HG03196 (cell line): Measurements from ENCODE around the gene RXRA.

Experiments
- ATAC-seq: cut with Tn5 transposase; IDR thresholded peaks from one replicate; pipeline ENCODE4 v1.9.1; 2021; ENCODE audit not compliant: unreplicated experiment

The RXRA gene

GRCh38 chr9:134460206-134460605 lies 134.0 kb downstream of the RXRA start:
- no peak for ATAC-seq

DNA sequence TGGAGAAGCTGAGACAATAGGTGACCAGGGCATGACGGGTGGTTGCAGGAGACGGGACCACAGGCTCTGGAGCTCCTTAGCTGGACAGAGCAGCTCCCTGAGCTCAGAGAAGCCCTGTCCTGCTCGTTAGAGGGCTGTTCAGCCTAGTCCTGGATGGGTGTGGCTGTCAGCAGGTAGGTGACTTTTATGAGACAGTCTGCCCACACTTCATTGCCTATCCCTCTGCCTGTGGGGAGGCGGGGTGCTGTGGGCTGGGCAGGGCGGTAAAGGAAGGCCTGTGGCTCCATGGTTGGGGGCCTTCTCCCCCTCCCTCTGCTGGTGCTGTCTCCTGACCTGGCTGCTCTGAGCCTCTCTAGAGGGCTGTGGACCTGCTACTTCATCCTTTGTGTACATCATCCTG lies 134.6 kb downstream of the RXRA start:
- ATAC-seq = no peak

DNA sequence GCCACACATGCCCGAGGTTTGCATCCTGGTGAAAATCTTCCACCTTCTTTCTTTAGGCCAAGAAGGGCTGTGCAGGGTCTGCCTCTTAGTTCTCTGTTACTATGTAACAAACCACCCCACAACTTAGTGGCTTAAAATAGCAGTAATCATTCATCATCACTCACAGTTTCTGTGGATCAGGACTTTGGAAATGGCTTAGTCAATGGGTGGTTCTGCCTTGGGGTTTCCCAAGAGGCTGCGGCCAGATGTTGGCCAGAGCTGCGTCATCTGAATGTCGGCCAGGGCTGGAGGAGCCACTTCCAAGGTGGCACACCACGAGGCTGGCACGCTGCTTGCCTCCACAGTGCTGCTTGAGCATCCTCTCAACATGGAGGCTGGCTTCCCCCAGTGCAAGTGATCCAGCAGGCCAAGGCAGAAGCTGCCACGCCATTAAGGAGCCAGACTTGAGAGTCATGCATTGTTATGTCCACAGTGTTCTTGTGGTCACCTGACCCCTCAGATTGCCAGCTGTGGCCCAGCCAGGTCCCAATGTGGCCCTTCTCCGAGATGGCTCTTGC lies 135.2 kb downstream of the RXRA start:
- ATAC-seq = no peak

GRCh38 chr9:134462318-134462717 lies 136.1 kb downstream of the RXRA start:
- ATAC-seq = no peak

DNA sequence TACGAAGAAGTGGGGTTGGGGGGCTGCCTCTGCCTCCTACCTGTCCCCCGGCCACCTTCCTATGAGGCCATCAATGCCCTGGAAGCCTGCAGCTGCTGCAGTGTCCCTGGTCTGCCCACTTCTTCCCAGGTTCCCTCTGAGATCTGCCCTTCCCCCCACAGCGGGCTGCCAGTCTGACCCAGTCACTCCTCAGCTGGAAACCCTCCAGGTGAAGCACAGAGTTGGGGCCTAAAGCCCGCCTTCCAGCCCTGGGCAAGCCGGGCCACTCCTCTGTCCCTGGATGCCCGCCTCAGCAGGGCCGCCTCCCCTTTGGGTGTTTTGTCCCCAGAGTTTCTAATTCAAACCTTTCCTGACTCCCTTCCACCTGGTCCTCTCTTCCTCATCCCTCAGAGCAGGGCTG lies 137.0 kb downstream of the RXRA start:
- ATAC-seq = no peak

GRCh38 chr9:134466869-134467616 lies 140.8 kb downstream of the RXRA start:
- no peak for ATAC-seq

GRCh38 chr9:134468358-134468757 lies 142.1 kb downstream of the RXRA start:
- ATAC-seq = no peak

GRCh38 chr9:134469041-134469875 lies 143.0 kb downstream of the RXRA start:
- no peak for ATAC-seq

GRCh38 chr9:134472256-134472655 lies 146.0 kb downstream of the RXRA start:
- ATAC-seq = no peak

- no peak for ATAC-seq
Measured at GRCh38 chr9:134473141-134474054, 147.1 kb downstream of the RXRA start.

DNA sequence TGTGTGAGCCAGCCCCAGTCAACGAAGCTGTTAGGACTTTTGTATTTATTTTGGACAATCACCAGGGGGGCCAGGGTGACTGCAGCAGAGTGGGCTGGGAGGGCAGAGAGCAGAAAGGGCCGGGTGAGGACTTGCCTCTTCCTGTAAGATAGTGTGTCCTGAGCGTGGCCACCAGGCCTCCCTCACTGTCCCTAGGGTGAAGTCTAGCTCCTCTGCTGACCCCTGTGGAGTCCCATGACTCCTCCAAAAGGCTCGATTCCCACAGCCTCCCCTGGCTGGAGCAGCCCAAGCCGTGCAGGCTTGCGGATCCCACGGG lies 147.8 kb downstream of the RXRA start:
- ATAC-seq = no peak

DNA sequence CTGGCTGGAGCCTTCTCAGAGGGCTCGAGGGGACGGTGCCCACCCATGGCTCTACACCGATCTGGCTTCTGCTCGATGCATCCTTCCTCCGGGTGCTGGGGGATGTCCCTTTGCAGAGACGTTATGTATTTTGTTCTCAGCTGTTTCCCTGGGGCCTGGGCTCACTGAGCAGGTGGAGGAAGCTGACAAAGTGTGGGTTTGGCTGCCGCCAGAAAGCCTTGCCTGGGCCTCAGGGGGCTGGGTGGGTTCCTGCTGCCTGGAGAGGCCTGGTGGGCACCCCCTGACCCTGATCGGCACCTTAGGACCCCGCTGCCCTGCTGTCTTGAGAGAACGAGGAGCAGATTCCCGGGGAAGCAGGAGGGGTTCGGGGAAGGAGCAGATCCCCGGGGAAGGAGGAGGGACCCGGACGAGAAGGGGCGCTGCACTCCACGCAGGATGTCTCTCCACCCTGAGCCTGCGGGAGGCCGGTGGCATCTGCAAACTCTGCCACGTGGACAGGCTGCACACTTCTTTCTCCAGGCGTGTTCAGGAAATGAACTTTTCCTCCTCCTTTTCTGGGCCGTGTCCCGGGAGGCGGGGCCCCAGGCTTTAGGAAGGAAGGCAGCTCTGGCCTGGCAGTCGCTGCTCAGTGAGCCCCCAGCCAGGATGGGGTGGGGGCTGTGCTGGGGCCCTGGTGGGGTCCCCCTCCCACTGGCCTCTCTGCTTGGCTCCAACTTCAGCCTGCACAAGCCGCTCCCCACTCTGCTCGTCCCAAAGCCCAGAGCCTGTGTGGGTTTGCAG lies 148.9 kb downstream of the RXRA start:
- ATAC-seq = no peak

DNA sequence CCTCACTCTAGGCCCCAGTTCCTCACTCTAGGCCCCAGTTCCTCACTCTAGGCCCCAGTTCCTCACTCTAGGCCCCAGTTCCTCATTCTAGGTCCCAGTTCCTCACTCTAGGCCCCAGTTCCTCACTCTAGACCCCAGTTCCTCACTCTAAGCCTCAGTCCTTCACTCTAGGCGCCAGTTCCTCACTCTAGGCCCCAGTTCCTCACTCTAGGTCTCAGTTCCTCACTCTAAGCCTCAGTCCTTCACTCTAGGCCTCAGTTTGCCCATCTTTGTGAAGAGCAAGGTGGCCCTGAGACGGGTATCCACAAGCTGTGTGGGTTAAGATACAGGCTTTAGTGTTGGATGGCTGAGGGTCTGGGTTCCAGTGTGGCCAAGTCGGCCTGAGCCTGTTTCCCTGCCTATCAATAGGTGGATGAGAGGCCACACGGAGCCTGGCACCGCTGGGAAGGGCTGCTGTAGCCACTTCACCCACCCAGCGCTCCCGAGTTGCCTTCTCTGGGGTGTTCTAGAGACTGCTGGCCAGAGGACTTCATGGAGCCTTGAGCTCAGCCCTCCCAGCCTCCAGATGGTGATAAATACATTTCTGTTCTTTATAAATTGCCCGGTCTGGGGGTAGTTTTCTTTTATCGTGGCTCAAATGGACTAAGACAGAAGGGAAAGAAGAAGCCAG lies 150.2 kb downstream of the RXRA start:
- ATAC-seq = no peak

GRCh38 chr9:134476942-134477335 lies 150.7 kb downstream of the RXRA start:
- ATAC-seq = no peak

DNA sequence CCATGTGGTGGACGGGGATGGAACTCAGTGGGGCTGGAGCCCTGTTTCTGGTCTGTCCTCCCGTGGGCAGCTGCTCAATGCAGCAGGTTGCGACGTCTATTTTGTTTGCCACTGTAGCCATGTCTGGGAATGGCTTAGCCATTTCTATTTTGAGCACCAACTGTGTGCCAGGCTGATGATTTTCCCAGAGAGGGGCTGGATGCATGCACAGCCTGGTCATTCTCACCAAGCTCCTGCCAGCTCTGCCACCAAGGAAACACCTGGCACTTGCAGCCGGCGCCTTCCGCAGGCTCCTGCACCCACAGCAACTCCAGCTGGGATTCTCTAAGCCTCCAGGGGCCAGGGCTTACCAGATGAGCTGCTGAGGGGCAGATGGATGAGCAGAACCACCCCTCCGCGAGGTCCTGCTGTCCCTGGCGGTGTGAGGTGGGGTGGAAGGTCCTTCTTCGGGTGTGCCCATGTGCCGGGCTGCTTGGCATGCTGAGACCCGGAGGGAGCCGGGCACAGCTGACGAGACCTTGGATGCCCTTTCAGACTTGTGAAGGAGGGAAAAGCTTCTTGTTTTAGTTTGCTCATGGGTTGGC lies 151.2 kb downstream of the RXRA start:
- ATAC-seq = no peak

GRCh38 chr9:134477927-134478326 lies 151.7 kb downstream of the RXRA start:
- ATAC-seq = no peak

DNA sequence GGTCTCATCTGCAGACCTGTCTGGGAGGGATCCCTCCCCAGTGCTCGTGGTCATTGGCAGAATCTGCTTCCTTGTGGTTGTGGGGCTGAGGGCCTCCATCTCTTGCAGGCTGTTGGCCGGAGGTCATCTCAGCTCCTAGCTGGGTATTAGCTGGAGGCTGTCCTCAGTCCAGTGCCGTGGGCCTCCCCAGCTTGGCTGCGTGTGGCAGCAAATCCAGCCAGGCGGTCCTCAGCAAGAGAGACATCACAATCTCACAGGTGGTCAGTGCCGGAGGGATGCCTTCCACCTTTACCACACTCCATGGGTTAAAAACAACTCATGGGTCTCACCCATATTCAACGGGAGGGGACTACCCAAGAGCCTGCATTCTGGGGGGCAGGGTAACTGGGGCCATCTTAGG lies 155.5 kb downstream of the RXRA start:
- ATAC-seq = no peak

GRCh38 chr9:134482226-134482625 lies 156.0 kb downstream of the RXRA start:
- ATAC-seq = no peak

GRCh38 chr9:134483361-134484184 lies 157.3 kb downstream of the RXRA start:
- no peak for ATAC-seq
